Measurements from ENCODE around the gene APOO.

Gene APOO

GRCh38 chrX:23813808-23814207 lies 93.9 kb downstream of the APOO start:
- no peaks in the 10 kb centered on the region for H3K79me1 ChIP-seq (replicated peaks; ENCODE audit: low read length, poor library complexity, severe bottlenecking)
- no peak overlapping the region for H2BK120ac ChIP-seq (ENCODE audit: low read depth, low read length)
- H3K23ac ChIP-seq (ENCODE audit: low read length in 2 of 2), result no peak overlapping the region
- H2AK5ac ChIP-seq (ENCODE audit: low read length, severe bottlenecking), result no peak overlapping the region
- DNase-seq, result no peak
- H3K4me3 ChIP-seq (ENCODE audit: insufficient read depth in 1 of 2, low read depth in 1 of 2, low read length in 2 of 2), result no peak overlapping the region
- no peak overlapping the region for H3K4me2 ChIP-seq (ENCODE audit: low read length, poor library complexity, severe bottlenecking)
- no CpG with 5 or more reads among the region's 1 CpG for WGBS
- no peak overlapping the region for H3K27ac ChIP-seq (ENCODE audit: low read length, poor library complexity, severe bottlenecking)
- H3K18ac ChIP-seq (ENCODE audit: low read depth in 1 of 2, low read length in 2 of 2), result no peak overlapping the region
- H3K9me3 ChIP-seq (ENCODE audit: control insufficient read depth, low read length), result peaks cover 8% of the 10 kb centered on the region
- H2BK5ac ChIP-seq (ENCODE audit: low read depth, low read length, poor library complexity, severe bottlenecking), result no peak overlapping the region
- no peaks in the 10 kb centered on the region for H3K4me1 ChIP-seq (ENCODE audit: control insufficient read depth, insufficient read depth, low read depth, low read length)
- no peaks in the 10 kb centered on the region for H3K27me3 ChIP-seq (ENCODE audit: control insufficient read depth in 1 of 2, insufficient read depth in 1 of 2, low read length in 2 of 2)
- H3K36me3 ChIP-seq (ENCODE audit: control insufficient read depth in 1 of 2, insufficient read depth in 2 of 2, low read depth in 1 of 2, low read length in 2 of 2), result no peaks in the 10 kb centered on the region
- H3K9ac ChIP-seq (ENCODE audit: low read length), result no peak overlapping the region
- H4K8ac ChIP-seq (ENCODE audit: low read length), result no peak overlapping the region
- H4K91ac ChIP-seq (ENCODE audit: low read length), result no peak overlapping the region
- H2BK12ac ChIP-seq (ENCODE audit: low read length in 2 of 2), result no peak overlapping the region
- H3K4ac ChIP-seq (ENCODE audit: low read depth in 1 of 2, low read length in 2 of 2), result no peak overlapping the region
- H2AFZ ChIP-seq (ENCODE audit: low read depth, low read length), result no peak overlapping the region
- H3K14ac ChIP-seq (ENCODE audit: low read length in 2 of 2), result no peak overlapping the region
- no peak overlapping the region for H2BK15ac ChIP-seq (ENCODE audit: low read depth, poor library complexity, severe bottlenecking)

- Histone ChIP-seq H4K91ac (ENCODE audit: low read length) (no peak overlapping the region), H3K18ac (ENCODE audit: low read depth in 1 of 2, low read length in 2 of 2) (no peak overlapping the region)
- DNase-seq, result no peak
Observed at GRCh38 chrX:23811656-23812055, 96.1 kb downstream of the APOO start.

GRCh38 chrX:23811108-23811651 lies 96.6 kb downstream of the APOO start:
- Histone ChIP-seq H3K27me3 (ENCODE audit: control insufficient read depth in 1 of 2, insufficient read depth in 1 of 2, low read length in 2 of 2) (no peaks in the 10 kb centered on the region), H3K36me3 (ENCODE audit: control insufficient read depth in 1 of 2, insufficient read depth in 2 of 2, low read depth in 1 of 2, low read length in 2 of 2) (no peaks in the 10 kb centered on the region), H4K8ac (ENCODE audit: low read length) (no peak overlapping the region), H3K4me3 (ENCODE audit: insufficient read depth in 1 of 2, low read depth in 1 of 2, low read length in 2 of 2) (peak overlapping the region in 1 of 2 experiments; percentile 60), H3K4me2 (ENCODE audit: low read length, poor library complexity, severe bottlenecking) (no peak overlapping the region), H3K4ac (ENCODE audit: low read depth in 1 of 2, low read length in 2 of 2) (no peak overlapping the region), H2AFZ (ENCODE audit: low read depth, low read length) (no peak overlapping the region), H2BK120ac (ENCODE audit: low read depth, low read length) (no peak overlapping the region), H2AK5ac (ENCODE audit: low read length, severe bottlenecking) (no peak overlapping the region), H3K27ac (ENCODE audit: low read length, poor library complexity, severe bottlenecking) (no peak overlapping the region), H3K9ac (ENCODE audit: low read length) (peak overlapping the region; percentile 46), H3K23ac (ENCODE audit: low read length in 2 of 2) (no peak overlapping the region), H3K9me3 (ENCODE audit: control insufficient read depth, low read length) (peaks cover 8% of the 10 kb centered on the region), H2BK15ac (ENCODE audit: low read depth, poor library complexity, severe bottlenecking) (no peak overlapping the region), H4K91ac (ENCODE audit: low read length) (no peak overlapping the region), H3K79me1 (replicated peaks; ENCODE audit: low read length, poor library complexity, severe bottlenecking) (no peaks in the 10 kb centered on the region), H3K18ac (ENCODE audit: low read depth in 1 of 2, low read length in 2 of 2) (no peak overlapping the region), H3K4me1 (ENCODE audit: control insufficient read depth, insufficient read depth, low read depth, low read length) (peaks cover 2% of the 10 kb centered on the region), H2BK12ac (ENCODE audit: low read length in 2 of 2) (no peak overlapping the region), H3K14ac (ENCODE audit: low read length in 2 of 2) (no peak overlapping the region), H2BK5ac (ENCODE audit: low read depth, low read length, poor library complexity, severe bottlenecking) (no peak overlapping the region)
- WGBS, result 88% methylated on average over 7 of the region's 10 CpGs
- DNase-seq, result no peak

More at GRCh38 chrX:23811656-23812055, 96.1 kb downstream of the APOO start:
- Histone ChIP-seq H3K14ac (ENCODE audit: low read length in 2 of 2) (no peak overlapping the region), H2BK15ac (ENCODE audit: low read depth, poor library complexity, severe bottlenecking) (no peak overlapping the region), H3K36me3 (ENCODE audit: control insufficient read depth in 1 of 2, insufficient read depth in 2 of 2, low read depth in 1 of 2, low read length in 2 of 2) (no peaks in the 10 kb centered on the region), H3K27me3 (ENCODE audit: control insufficient read depth in 1 of 2, insufficient read depth in 1 of 2, low read length in 2 of 2) (no peaks in the 10 kb centered on the region), H3K4me2 (ENCODE audit: low read length, poor library complexity, severe bottlenecking) (no peak overlapping the region), H3K4me1 (ENCODE audit: control insufficient read depth, insufficient read depth, low read depth, low read length) (peaks cover 2% of the 10 kb centered on the region), H4K8ac (ENCODE audit: low read length) (no peak overlapping the region), H3K9ac (ENCODE audit: low read length) (peak overlapping the region; percentile 46), H3K27ac (ENCODE audit: low read length, poor library complexity, severe bottlenecking) (no peak overlapping the region), H3K23ac (ENCODE audit: low read length in 2 of 2) (no peak overlapping the region), H2AK5ac (ENCODE audit: low read length, severe bottlenecking) (no peak overlapping the region), H2BK12ac (ENCODE audit: low read length in 2 of 2) (no peak overlapping the region), H2BK5ac (ENCODE audit: low read depth, low read length, poor library complexity, severe bottlenecking) (no peak overlapping the region), H2AFZ (ENCODE audit: low read depth, low read length) (no peak overlapping the region), H3K4me3 (ENCODE audit: insufficient read depth in 1 of 2, low read depth in 1 of 2, low read length in 2 of 2) (peak overlapping the region in 1 of 2 experiments; percentile 60), H2BK120ac (ENCODE audit: low read depth, low read length) (no peak overlapping the region), H3K9me3 (ENCODE audit: control insufficient read depth, low read length) (peaks cover 8% of the 10 kb centered on the region), H3K79me1 (replicated peaks; ENCODE audit: low read length, poor library complexity, severe bottlenecking) (no peaks in the 10 kb centered on the region), H3K4ac (ENCODE audit: low read depth in 1 of 2, low read length in 2 of 2) (no peak overlapping the region)
- WGBS, result 100% methylated on average over 1 of the region's 6 CpGs

- no peak overlapping the region for H3K4me2 ChIP-seq (ENCODE audit: low read length, poor library complexity, severe bottlenecking)
- no peak overlapping the region for H3K23ac ChIP-seq (ENCODE audit: low read length in 2 of 2)
- peaks cover 8% of the 10 kb centered on the region for H3K9me3 ChIP-seq (ENCODE audit: control insufficient read depth, low read length)
- H3K4ac ChIP-seq (ENCODE audit: low read depth in 1 of 2, low read length in 2 of 2), result no peak overlapping the region
- 90% methylated on average over 2 of the region's 3 CpGs for WGBS
- no peaks in the 10 kb centered on the region for H3K27me3 ChIP-seq (ENCODE audit: control insufficient read depth in 1 of 2, insufficient read depth in 1 of 2, low read length in 2 of 2)
- no peak overlapping the region for H2BK120ac ChIP-seq (ENCODE audit: low read depth, low read length)
- DNase-seq, result no peak
- H2AFZ ChIP-seq (ENCODE audit: low read depth, low read length), result no peak overlapping the region
- H2AK5ac ChIP-seq (ENCODE audit: low read length, severe bottlenecking), result no peak overlapping the region
- no peak overlapping the region for H3K4me3 ChIP-seq (ENCODE audit: insufficient read depth in 1 of 2, low read depth in 1 of 2, low read length in 2 of 2)
- no peak overlapping the region for H3K9ac ChIP-seq (ENCODE audit: low read length)
- H4K8ac ChIP-seq (ENCODE audit: low read length), result no peak overlapping the region
- H3K27ac ChIP-seq (ENCODE audit: low read length, poor library complexity, severe bottlenecking), result no peak overlapping the region
- H2BK15ac ChIP-seq (ENCODE audit: low read depth, poor library complexity, severe bottlenecking), result no peak overlapping the region
- no peaks in the 10 kb centered on the region for H3K36me3 ChIP-seq (ENCODE audit: control insufficient read depth in 1 of 2, insufficient read depth in 2 of 2, low read depth in 1 of 2, low read length in 2 of 2)
- no peak overlapping the region for H3K14ac ChIP-seq (ENCODE audit: low read length in 2 of 2)
- peaks cover 2% of the 10 kb centered on the region for H3K4me1 ChIP-seq (ENCODE audit: control insufficient read depth, insufficient read depth, low read depth, low read length)
- H2BK5ac ChIP-seq (ENCODE audit: low read depth, low read length, poor library complexity, severe bottlenecking), result no peak overlapping the region
- H4K91ac ChIP-seq (ENCODE audit: low read length), result no peak overlapping the region
- H2BK12ac ChIP-seq (ENCODE audit: low read length in 2 of 2), result no peak overlapping the region
- no peaks in the 10 kb centered on the region for H3K79me1 ChIP-seq (replicated peaks; ENCODE audit: low read length, poor library complexity, severe bottlenecking)
- no peak overlapping the region for H3K18ac ChIP-seq (ENCODE audit: low read depth in 1 of 2, low read length in 2 of 2)
Observed at GRCh38 chrX:23810279-23810678, 97.5 kb downstream of the APOO start.

Data from mesenchymal stem cell (in vitro differentiated cells and primary cell).